Mammary epithelial cell (primary cell): Measurements from ENCODE around the gene FUBP3.

Source experiments
- EZH2 ChIP-seq: IDR thresholded peaks from 2 replicates; pipeline ENCODE4 v1.6.1; 2012; ENCODE audit warnings: low read length, inconsistent platforms, borderline replicate concordance
- TF ChIP-seq, protein P1 (sequence below), 2 donors: IDR thresholded peaks in 1 of 2; conservative IDR thresholded peaks in 1 of 2; 2 replicates each; pipeline ENCODE4 v1.5.1; 2011 to 2012; ENCODE audit warnings: inconsistent platforms in 2 of 2, low read length in 2 of 2, mild to moderate bottlenecking in 2 of 2, control low read depth in 1 of 2, low read depth in 1 of 2; ENCODE audit not compliant: insufficient read depth in 1 of 2; ENCODE audit errors: extremely low read depth in 1 of 2

DNA sequence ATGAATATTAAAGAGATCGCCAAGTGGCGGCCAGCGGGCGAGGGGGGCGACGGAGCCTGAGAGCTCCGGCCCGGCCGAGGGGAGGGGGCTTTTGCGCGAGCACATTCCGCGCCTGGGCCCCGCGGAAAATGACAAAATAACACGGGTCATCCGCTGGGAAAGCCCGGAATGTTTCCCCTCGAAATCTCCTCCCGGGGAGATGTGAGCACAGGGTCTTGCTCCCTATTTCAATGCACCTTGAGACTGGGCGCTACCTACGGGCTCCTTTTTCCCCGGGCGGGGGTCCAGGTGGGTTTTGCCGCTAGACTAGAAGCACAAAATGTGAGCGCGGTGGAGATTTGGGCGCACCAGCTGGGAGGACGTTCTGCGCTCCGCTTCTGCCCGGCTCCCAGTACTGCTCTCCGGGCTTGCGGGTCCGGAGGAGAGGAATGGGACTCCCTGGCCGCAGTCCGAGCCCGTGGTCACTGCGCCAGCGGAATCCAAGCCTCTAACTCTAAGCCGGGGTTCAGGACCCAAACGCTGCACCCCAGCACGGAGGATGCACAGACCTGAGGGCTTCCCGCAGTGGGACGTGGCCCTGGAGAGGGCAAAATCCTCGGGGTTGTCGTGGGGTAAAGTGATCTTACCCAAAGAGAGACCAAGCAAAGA is 82.2 kb downstream of the FUBP3 start:
- TF ChIP-seq, protein P1, sequence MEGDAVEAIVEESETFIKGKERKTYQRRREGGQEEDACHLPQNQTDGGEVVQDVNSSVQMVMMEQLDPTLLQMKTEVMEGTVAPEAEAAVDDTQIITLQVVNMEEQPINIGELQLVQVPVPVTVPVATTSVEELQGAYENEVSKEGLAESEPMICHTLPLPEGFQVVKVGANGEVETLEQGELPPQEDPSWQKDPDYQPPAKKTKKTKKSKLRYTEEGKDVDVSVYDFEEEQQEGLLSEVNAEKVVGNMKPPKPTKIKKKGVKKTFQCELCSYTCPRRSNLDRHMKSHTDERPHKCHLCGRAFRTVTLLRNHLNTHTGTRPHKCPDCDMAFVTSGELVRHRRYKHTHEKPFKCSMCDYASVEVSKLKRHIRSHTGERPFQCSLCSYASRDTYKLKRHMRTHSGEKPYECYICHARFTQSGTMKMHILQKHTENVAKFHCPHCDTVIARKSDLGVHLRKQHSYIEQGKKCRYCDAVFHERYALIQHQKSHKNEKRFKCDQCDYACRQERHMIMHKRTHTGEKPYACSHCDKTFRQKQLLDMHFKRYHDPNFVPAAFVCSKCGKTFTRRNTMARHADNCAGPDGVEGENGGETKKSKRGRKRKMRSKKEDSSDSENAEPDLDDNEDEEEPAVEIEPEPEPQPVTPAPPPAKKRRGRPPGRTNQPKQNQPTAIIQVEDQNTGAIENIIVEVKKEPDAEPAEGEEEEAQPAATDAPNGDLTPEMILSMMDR (conservative IDR thresholded peaks at IDR 0.05 in 1 of 2, IDR thresholded peaks at IDR 0.05 in 1 of 2; ENCODE audit: extremely low read depth in 1 of 2, insufficient read depth in 1 of 2, low read depth in 1 of 2, low read length in 2 of 2), result no peak
- TF ChIP-seq EZH2, result no peak
